Measurements from ENCODE around the gene CCNH. TPM values are rescaled to one million over a fixed set of nuclear protein-coding genes. Genes with fewer than 3 reads are reported as not detected.

CCNH gene
- total and polyA plus RNA-seq, 8 donors: 16.9 to 29.7 (median 21.8) TPM

DNA sequence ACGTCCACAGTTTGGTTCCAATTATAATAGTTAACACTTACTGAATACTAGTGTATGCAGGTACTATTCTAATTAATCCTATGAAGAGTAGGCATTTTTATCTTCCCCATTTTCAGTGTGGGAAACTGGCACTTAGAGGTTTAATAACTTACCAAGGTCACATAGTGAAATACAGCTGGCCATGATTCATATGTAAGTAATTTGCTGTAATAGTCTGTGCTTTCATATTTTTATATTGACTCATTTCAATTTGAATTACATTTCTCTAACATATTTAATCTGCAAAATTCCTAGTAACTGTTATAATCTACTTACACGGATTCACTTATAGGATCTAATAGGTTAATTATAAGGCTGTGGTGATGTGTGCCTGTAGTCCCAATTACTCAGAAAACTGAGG lies 19.4 kb downstream of the CCNH start:
- ATAC-seq (peak; percentile 54 to 80 (median 71)), FAIRE-seq (no peak), DNase-seq (no peak)
- no peaks in the 10 kb centered on the region for H3K9me3 ChIP-seq
- peak overlapping the region in 2 of 4 donors; percentile 7 to 37 for H3K27ac ChIP-seq
- WGBS, 2 donors: 29 to 39% methylated on average over 2 of the region's 2 CpGs
- peaks cover 0 to 24% (median 12%) of the 10 kb centered on the region in 3 donors for H3K36me3 ChIP-seq
- no peaks in the 10 kb centered on the region for H3K27me3 ChIP-seq
- H3K4me1 ChIP-seq: peaks cover 8 to 42% (median 21%) of the 10 kb centered on the region in 3 donors
- TF ChIP-seq, protein P1, sequence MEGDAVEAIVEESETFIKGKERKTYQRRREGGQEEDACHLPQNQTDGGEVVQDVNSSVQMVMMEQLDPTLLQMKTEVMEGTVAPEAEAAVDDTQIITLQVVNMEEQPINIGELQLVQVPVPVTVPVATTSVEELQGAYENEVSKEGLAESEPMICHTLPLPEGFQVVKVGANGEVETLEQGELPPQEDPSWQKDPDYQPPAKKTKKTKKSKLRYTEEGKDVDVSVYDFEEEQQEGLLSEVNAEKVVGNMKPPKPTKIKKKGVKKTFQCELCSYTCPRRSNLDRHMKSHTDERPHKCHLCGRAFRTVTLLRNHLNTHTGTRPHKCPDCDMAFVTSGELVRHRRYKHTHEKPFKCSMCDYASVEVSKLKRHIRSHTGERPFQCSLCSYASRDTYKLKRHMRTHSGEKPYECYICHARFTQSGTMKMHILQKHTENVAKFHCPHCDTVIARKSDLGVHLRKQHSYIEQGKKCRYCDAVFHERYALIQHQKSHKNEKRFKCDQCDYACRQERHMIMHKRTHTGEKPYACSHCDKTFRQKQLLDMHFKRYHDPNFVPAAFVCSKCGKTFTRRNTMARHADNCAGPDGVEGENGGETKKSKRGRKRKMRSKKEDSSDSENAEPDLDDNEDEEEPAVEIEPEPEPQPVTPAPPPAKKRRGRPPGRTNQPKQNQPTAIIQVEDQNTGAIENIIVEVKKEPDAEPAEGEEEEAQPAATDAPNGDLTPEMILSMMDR (IDR thresholded peaks at IDR 0.05): no peak
- no peak overlapping the region for H3K4me3 ChIP-seq
- intact Hi-C loops (cut with DNase I): no loop called here

DNA sequence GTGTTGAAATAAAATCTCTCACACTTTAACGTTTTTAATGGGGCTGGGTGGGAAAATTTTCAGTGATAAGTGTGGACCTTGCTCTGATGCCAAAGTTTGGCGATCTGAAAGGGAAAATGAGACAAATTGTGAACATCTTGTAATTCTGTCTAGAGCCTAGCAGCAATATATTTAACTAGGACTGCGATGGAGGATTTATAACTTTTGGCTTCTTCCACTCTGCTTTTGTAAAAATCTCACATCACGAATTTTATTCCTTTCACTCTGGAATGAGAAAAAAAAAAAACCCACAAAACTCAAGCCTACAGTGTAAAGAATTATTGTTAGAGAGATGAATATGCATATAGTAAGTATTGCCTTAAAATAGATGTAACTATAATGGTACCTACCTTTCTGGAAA lies 19.9 kb downstream of the CCNH start:
- H3K9me3 ChIP-seq: no peaks in the 10 kb centered on the region
- DNase-seq (no peak), ATAC-seq (no peak), FAIRE-seq (no peak)
- TF ChIP-seq, protein P1 (IDR thresholded peaks at IDR 0.05): no peak
- H3K4me3 ChIP-seq: no peak overlapping the region
- intact Hi-C loops (cut with DNase I): no loop called here
- WGBS, 2 donors: 52% methylated on average over 4 of the region's 4 CpGs
- H3K27me3 ChIP-seq: no peaks in the 10 kb centered on the region
- peaks cover 8 to 42% (median 21%) of the 10 kb centered on the region in 3 donors for H3K4me1 ChIP-seq
- H3K36me3 ChIP-seq: peaks cover 0 to 22% (median 10%) of the 10 kb centered on the region in 3 donors
- peak overlapping the region in 2 of 4 donors; percentile 7 to 37 for H3K27ac ChIP-seq

DNA sequence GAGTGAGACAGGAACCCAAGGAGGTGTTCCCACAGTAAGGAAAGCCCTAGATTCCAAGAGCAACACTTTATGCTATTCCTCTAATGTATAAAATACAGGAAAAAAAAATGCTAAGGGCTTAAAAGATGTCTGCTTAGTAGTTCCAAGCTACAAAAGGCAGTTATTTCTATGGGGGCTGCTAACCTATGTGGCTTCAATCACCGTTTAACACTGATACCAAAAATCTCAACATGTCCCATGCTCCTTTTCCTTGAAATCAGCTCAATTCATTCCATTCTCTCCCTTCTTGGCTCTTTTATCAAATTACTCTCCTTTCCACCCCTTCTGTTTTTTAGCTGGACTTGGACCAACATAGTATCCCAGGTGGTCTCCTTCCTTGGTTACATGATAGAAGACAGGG lies 20.6 kb downstream of the CCNH start:
- Histone ChIP-seq H3K4me3 (no peak overlapping the region), H3K4me1 (peaks cover 8 to 42% (median 21%) of the 10 kb centered on the region in 3 donors), H3K36me3 (peaks cover 0 to 27% (median 7%) of the 10 kb centered on the region in 3 donors), H3K27ac (peak overlapping the region in 2 of 4 donors; percentile 7 to 37), H3K9me3 (no peaks in the 10 kb centered on the region), H3K27me3 (no peaks in the 10 kb centered on the region)
- intact Hi-C loops (cut with DNase I): no loop called here
- DNase-seq (no peak), ATAC-seq (no peak), FAIRE-seq (no peak)
- TF ChIP-seq, protein P1 (IDR thresholded peaks at IDR 0.05): no peak
- WGBS, 2 donors: 82 to 90% methylated on average over 1 of the region's 1 CpG

DNA sequence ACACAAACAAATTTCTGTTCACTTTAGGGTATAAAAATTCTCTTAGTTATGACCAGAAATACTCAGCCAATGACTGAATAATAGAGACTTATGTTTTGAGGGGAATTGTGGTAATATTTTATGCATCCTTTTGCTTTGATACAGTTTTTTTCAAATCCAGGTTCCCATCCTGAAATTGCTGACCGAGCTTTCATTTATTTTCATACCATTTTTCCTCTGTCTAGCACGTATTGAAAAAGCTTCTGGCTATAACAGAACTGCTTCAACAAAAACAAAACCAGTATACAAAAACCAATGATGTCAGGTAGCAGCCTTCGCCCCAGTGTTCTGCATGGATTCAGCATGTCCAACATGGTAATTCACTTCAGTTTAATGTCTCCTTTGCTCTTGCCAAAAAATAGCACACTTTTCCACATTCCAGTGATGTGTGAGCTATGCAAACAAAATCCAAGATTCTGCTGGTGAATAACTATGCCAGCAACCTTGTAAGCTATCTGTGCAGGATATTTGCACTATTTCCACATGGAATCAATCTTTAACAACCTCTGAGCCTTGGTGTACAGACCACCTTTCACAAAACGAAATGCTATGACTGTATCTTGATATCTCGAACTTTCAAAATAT lies 22.0 kb downstream of the CCNH start:
- intact Hi-C loops (cut with DNase I): no loop called here

More for the DNA sequence above, 22.0 kb downstream of the CCNH start:
- Histone ChIP-seq H3K36me3 (peaks cover 0 to 33% (median 0%) of the 10 kb centered on the region in 3 donors), H3K4me1 (peaks cover 8 to 42% (median 21%) of the 10 kb centered on the region in 3 donors), H3K9me3 (no peaks in the 10 kb centered on the region), H3K27ac (peak overlapping the region in 2 of 4 donors; percentile 6 to 37), H3K27me3 (no peaks in the 10 kb centered on the region), H3K4me3 (no peak overlapping the region)
- no peak for FAIRE-seq
- TF ChIP-seq, protein P1 (IDR thresholded peaks at IDR 0.05): no peak
- ATAC-seq: peak in 2 of 4 donors; percentile 56 to 60
- WGBS, 2 donors: 48 to 49% methylated on average over 5 of the region's 5 CpGs
- DNase-seq: no peak
